HS-5 (cell line): Measurements from ENCODE around the gene MOB2.

Experiments
- DNase-seq: peaks from one replicate; pipeline ENCODE4 v3.0.0-alpha.2; 2012; ENCODE audit warnings: low read depth

The MOB2 gene

DNA sequence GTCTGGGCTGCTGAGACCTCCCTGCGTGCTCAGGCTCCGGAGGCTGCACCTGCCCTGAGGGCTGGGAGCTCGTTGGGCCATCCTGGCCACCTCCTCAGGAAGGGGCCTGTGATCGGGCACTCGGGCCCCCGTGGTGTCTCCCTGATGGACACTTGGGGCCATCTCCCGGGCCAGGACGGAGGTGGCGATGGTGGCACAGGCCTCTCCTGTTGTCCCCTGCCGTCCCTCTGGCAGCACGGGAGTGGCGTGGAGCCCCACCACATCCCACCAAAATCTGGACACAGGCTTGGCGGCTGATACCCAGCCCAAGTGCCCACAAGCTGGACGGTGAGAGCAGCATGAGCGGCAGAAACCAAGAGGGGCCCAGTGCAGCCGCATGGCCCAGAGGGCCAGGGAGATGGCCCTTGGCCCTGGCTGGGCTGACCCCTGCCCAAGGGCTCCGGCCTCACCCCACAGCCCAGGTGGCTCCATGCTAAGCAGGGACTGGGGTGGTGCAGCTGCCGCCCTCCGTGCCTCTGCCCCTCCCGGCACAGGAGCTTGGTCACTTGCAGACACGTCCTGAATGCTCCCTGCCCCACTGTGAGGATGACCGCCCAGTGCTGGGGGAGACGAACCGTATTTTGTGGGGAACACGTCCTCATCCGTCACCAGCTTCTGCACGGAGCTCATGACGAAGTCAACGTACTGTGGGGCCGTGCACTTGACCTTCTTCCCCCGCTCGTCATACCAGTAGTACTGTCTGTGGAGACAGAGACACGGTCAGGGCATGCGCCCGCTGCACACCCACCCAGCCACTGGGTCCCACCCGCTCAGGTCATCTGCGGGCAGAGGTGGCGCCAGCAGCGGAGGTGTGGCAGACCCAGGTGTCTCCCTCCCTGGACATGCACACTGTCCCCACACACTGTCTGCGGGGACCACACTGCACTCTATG lies 15.6 kb downstream of the MOB2 start:
- no peak for DNase-seq

DNA sequence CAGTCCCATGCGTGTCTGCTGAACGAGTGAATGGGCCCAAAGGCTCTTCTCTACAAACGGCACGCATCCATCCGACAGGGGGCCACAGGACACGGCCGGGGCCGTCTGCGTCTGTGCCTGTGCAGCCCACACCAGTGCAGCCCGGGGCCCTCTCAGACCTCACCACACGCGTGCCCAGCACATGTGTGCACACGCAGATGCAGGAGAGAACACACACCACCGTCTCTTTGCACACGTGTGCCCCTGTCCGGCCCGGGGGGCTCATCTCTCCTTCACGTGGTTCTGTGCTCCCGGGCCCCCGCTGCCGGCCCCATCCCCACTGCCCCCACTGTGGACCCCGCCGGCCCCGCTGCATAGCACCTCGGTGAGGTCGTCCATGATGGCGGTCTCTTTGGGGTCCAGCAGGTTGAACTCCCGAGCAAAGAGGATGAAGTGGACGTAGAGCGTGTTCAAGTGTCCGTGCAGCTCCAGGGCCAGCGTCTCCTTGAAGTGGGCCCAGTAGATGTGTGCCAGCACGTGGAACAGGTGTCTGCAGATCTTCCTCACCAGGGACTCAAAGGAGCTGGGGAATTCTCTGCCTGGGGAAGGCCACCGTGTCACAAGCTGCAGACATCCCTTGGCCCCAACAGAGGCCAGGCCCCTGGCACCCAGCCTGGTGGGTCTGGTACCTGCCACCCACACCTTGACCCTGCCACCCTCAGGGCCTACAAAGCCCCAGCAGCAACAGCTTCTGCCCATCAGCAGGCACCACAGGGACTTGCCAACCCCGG lies 16.5 kb downstream of the MOB2 start:
- no peak for DNase-seq

DNA sequence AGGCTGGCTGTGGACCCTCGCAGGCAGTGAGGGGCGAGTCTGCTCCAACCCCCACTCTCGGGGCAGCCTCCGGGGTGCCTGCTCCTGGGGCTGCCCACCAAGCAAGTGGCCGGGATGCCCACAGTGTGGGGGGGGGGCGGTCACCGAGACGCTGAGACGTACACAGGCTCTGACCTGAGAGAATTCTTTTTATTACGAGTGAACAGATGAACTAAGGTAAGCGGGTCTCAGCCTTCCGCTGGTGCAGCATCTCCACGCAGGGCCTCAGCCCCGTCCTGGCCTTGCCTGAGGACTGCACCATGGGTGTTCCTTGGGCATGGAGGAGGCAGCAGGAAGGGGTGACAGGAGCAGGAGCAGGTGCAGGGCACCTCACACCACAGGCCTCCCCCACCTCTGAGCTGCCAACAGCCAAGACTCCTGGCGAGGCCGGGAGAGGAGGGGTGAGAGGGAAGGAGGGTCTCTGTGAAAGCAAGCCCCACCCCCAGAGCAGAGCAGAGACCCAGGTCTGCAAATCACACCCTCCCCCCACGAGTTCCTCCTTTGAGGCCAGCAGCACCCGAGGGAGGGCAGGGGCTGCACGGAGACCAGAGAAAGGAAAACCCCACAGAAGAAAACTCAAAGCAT lies 17.2 kb downstream of the MOB2 start:
- DNase-seq: no peak

DNA sequence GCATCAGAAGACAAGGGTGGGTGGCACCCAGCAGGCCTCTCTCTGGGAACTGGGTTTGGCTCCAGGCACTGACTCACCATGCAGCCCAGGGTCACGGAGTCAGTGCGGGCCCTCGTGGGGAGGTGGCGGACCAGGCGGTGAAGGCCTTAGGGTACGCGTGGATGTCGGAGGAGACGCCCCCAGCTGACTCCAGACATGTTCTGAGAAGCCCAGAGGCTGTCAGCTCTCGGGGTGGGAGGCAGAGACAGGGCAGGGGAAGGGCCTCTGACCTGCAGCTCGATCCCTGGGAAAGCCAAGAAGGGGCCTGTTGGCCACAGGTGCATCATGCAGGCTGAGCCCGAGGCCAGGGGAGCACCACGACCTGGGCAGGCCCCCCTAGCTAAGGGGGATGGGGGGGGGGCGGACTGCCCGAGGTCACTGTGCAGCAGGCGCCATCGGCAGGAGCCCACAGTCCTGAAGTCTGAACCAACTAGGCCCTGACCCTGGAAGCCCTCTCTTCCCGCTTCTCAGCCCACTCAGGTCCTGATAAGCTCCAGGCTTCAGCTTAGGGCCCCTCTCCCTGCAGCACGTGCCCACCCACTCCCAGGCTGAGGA lies 18.0 kb downstream of the MOB2 start:
- no peak for DNase-seq

DNA sequence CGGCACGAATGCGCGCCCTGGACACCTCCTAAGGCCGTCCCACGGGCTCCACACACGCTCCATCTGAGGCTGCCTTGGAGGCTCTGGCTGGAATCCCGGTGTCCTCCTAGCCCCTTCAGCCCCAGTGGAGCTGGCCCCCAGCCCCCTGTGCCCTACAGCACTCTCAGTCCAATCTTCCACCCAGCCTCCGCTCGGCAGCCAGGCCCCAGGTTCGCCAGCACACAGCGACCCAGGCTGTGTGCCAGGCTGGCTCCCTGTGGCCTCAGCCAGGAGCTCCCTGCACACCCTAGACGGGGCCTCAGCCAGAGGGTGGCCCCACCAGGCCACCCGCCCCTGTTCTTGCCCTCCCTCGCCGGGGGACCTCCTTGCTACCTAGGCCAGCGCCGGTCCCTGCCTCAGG lies 18.6 kb downstream of the MOB2 start:
- no peak for DNase-seq

DNA sequence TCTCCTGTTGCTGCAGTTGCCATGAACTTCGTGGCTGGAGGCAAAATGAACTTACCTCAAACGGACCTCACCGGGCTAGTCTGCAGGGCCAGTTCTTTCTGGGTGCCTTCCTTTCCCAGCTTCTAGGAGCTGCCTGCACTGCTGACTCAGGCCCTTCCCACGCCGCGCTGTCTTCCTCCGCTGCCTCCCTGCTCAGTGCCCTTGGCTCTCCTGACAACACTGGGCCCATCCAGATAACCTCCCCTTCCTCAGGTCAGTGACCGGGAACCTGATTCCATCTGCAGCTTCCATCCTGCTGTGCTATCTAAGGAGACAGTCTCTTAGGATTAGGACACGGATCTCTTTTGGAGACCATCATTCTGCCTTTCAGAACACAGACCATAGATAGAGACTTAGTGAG lies 19.3 kb downstream of the MOB2 start:
- DNase-seq: no peak

DNA sequence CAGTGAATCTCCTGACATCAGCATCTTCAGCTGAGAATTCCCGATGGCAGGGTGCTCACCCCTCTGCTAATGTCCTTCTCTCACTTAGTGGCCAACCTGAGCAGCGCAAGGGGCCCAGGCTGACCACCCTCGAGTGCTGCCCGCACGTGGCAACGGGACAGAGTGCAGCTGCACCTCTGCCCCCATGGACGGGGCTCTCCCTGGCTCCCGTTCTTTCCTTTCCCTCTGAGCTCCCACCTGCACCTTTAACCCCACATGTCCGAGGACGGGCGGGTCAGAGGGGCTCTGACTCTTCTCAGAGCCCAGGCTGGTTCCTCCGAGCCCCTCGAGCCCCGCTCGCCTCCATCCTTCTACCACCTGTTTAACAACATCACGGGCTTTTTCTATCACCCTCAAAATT lies 19.8 kb downstream of the MOB2 start:
- no peak for DNase-seq

DNA sequence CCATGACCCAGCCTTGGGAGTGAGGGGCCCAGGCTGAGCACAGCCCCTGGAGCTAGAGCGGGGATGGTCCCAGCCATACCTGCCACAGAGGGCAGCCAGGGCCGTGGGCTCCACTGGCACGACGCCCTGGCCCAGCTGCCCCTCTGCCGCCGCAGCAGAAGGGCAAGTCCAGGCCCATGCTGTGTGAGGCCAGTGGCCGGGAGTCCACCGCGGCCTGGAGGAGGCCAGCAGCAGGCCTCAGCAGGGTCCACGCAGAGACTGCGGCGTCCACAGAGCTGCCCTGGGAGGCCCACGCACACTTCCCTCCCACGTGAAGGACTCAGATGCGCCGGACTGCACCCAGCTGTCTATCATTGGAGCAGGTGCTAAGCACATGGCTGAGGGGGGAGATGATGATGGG lies 23.5 kb downstream of the MOB2 start:
- DNase-seq: no peak

DNA sequence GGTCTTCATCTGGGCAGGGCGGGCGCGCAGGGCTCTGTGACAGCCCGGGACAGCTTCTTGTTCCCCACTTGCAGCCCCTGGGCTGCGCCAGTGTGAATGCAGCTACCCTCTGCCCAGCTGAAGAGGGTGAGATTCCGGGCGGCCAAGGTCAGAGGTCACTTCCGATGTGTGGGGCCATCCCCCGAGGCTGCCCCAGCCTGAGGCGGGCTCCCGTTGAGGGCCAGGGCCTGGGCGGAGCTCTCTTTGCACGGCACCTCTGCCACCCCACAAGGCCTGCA lies 23.9 kb downstream of the MOB2 start:
- no peak for DNase-seq

DNA sequence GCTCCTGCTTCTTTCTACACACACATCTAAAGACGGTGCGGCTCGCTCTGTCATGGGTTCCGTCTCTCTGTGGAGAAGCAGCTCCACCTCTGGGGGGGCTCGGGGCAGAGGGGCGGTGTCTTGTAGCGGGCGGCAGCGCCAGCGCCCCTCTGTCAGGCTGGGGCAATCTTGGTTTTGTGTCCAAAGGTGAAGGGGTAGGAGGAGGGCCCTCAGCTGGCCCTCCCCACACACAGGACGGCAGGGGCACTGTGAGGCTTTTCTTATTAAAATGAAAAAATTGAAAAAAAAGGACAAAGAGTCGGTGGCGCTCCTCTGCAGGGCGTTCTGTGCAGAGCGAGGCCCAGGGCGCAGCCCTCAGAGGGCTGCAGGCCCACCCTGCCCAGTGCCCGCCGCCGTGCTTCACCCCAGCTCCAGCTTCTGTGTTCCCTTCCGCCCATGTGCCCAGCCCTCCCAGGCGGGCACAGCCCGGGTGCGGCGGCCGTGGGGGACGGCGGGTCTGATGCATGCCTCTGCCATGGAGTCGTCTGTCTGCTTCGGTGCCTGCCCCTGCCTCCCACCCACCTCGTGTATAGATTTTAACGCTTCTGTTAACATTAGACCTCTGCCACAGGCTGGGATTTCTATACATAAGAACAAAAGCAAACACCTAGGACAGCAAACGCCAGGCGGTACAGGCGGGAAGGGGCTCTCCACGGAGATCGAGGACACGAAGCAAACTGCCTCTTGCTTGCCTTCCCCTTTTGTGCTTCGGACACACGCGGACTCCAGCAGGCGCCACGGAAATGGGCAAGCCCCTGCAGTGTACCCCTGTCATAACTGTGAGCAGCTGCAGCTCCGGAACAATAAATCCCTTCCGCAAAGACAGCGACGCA lies 24.5 kb downstream of the MOB2 start:
- DNase-seq: no peak

DNA sequence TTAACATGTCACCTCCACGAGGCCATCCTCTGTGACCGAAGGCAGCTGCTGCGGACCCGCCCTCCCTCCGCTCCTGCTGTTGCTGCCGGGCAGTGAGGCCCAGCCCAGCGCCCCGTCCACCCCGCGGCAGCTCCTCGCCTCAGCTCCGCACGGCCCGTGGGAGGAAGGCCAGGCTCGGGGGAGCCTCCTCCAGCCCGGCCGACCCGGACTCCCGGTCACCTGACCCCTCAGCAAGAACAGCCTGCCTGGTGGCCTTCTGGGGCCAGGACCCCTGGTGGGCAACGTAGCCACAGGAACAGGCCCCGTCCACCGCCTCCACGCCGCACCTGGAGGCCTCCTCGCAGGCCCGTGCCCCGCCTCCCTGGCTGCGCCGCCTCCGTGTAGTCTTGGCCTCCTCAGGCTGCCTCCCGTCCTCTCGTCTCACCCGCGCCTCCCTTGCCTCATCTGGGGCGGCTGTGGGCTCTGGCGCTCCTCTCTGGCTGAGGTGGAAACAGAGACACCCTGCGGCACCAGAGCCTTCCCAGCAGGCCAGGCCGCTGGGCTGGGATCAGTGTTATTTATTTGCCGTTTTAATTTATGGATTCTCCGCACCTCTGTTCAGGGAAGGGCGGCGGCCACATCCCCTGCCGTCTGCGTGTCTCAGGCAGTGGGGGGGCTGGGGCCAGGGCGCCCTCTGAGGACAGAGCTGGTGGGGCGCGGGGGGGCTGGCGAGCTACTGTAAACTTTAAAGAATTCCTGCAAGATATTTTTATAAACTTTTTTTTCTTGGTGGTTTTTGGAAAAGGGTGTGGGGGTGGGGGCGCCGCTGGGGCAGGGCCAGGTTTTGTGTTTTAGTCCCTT lies 25.4 kb downstream of the MOB2 start:
- DNase-seq: no peak

DNA sequence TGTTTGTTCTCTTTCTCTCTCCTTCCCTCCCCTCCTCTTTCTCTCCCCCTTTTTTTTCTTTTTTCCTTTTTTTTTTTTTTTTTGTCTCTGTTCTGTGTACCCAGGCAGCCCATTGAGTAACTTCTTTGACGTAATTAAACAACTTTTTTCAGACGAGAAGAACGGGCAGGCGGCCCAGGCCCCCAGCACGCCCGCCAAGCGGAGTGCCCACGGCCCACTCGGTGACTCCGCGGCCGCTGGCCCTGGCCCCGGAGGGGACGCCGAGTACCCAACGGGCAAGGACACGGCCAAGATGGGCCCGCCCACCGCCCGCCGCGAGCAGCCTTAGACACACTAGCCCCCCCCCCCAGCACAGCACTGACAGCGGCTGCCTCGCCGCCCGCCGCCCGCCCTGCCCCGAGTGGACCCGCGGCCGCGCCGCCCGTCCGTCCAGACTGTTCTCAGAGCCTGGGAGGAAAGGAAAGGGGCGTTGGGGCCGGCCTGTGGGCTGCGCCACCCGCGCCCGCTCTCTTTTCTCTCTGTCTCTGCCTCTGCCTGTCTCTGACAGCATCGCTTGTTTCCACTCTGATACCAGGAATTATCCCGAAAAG lies 26.1 kb downstream of the MOB2 start:
- no peak for DNase-seq

DNA sequence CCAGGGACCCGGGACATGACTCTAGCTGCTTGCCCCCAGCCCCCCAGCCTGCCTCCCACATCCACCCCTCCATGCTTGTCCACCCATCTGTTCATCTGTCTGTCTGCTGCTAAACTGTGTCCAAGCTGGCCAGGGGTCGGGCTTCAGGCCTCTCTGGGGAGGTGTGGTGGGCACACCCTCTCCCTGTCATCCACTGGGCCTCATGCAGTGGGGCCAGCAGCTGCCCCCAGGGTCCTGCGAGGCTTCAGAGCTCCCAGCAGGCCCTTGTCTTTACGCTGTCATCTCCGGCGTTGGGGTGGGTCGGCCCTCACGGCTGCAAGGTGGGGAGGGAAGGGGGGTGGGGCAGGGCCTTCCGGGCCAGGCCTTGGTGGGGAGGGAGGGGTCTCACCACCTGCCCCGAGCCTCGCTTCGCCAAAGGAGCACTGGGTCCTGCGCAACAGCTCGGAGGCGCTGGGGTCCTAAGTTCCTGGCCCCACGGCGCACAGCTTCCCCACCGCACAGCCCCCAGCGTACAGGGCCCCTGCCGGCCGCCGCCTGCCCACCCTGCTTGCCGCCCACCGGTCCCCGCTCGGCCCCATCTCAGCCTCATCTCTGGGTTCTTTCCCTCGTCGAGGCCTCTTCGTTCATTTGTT lies 26.7 kb downstream of the MOB2 start:
- no peak for DNase-seq

DNA sequence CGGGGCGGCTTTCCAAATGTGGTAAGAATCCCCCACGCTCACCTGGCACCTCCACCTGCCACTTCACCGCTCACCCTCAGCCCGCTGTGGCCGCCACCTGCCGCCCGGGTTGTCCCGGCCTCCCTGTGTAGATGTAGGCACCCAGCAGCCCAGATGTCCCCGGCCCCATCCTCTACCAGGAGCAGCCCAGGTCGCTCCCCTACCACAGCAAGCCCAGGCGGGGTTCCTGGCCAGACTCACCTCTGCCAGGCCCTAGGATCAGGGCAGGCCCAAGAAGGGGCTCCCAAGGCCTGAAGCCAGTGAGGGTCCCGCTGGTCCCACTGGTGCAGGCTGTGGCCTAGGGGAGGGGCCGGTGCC lies 27.4 kb downstream of the MOB2 start:
- DNase-seq: no peak

DNA sequence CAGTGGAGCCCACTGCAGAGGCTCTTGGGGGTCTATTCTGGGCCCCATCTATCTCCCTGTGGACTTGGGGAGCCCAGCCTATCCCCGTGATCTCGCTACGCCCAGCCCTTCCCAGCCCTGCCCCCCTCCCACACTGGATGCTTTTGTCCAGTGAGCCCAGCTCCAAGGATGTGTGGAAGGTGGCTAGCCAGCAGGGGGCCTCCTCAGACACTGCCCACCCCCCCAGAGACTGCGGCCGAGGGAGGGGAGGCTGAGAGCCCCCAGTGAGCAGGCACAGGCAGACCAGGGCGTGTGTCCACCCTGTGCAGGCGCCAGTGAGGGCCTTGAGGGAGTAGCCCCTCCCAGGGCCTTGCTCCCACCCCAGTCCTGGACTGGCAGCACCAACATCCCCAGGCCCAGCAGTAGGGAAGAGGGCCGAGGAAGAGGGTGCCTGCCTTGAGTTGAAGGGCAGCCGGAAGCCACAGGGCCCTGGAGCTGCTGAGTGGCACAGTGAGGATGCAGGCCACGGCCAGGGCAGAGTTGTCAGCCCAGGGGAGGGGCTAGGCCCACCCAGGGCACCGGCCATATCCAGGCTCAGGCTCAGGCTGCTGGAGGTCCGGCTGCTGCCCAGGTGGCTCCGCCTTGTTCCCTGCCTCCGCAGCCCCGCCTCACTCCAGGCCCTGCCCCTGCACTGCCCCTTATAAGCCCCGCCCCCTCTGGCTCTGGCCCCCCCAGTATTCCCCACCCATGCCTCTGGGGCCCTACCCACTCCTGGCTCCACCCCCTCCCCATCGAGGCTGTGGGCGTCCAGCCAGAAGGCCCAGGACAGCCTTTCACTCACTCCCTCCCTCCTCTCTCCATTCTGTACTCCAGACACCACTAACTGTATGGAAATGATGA lies 28.0 kb downstream of the MOB2 start:
- no peak for DNase-seq

DNA sequence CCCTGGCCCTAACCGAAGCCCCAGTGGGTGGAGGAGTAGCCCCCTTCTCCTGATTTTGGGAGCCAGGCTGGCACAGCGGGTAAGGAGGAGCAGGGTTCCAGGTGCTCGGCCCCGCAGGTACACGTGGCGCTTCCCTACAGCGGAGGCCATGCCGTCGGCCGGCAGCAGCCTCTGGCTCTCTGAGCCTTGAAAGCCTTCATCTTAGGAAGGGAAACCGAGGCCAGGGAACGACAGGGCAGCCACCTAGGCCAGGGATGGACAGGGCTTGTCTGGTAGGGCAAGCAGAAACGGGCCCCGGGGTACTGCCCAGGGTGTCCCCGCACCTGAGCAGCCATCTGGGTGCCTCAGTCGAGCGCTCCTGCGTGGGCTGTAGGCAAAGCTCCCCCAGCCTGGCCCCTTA lies 28.7 kb downstream of the MOB2 start:
- no peak for DNase-seq

DNA sequence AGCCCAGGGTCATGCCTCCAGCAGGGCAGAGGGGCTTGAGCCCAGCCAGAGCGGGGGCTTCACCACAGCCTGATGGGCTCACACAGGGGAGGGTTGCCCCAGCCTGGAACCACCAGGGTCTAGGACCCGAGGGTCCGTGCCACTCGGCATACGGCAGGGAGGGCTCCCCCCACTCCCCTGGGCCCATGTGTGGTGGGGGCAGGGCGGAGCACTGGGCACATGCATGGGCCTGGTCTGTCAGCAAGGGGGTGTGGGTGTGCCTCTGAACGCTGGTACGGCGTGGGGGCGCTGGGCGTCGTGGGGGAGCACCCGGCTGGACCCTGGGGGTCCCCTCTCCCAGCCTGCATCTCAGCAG lies 29.3 kb downstream of the MOB2 start:
- DNase-seq: no peak

DNA sequence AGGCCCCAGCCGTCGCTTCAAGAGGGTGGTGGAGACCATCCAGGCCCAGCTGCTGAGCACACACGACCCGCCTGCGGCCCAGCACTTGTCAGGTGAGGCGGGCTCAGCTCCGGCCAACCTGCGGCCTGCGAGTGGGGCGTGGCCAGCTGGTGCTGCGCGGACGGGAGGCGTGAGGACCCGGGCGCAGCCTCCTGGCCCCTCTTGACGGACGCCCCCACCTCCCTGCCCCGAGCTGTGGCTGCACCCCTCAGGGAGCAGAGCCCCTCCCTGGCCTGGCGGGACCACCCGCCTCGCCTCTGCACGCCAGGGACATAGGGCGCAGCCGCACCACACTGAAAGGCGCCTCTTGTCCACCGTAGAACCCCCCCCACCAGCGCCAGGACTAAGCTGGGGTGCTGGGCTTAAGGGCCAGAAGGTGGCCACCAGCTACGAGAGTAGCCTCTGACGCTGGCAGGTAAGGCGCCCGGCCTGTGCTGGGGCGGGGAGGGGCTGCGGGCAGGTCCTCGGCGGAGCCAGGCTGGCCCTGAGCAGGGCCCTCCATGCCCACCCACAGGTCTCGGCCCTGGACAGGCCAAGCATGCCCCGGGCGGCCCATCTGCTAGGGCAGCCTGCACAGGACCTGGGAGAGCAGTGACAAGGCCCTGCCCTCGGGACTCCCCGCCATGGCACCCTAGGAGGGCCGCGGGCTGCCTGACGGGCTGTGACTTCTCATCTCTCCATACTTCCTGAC lies 29.8 kb downstream of the MOB2 start:
- no peak for DNase-seq

DNA sequence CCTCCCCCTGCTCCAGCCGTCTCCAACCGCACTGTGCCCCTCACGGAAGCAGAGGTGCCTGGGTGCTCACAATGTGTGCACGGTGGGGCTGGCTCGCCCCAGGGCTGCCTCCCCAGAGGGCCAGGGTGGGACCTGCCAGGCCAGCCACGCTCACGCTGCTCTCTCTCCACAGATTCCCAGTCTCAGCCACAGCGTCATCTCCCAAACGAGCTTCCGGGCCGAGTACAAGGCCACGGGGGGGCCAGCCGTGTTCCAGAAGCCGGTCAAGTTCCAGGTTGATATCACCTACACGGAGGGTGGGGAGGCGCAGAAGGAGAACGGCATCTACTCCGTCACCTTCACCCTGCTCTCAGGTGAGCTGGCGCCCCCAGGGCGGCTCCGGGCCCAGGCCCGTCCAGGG lies 30.4 kb downstream of the MOB2 start:
- DNase-seq: no peak
